Activated B cell treated with CpG ODN at 0.5 μM for 24 hours (primary cell): ENCODE data around the gene ESPL1. TPM values are rescaled to one million over a fixed set of nuclear protein-coding genes. Genes with fewer than 3 reads are reported as not detected.
A peak's percentile ranks its signal among the peaks of the same experiment; 100 is the strongest.

Experiments used
- ATAC-seq: fragments of 200-7000 bp; cut with Tn5 transposase; one replicate; pipeline ENCODE4 v1.10.0; 2021; ENCODE audit warnings: low read depth, mild to moderate bottlenecking, moderate library complexity
- CTCF ChIA-PET: fragments of 350-600 bp; sonication (Branson Sonifier 250); formaldehyde crosslinking; loops from one replicate; lab custom pipeline; 2021; ENCODE audit warnings: antibody characterized with exemption; lab: Charles Lee
- POLR2A ChIA-PET: fragments of 350-600 bp; sonication (Branson Sonifier 250); formaldehyde crosslinking; loops from one replicate; lab custom pipeline; 2021; ENCODE audit warnings: antibody characterized with exemption; lab: Charles Lee
- DNase-seq: peaks from one replicate; pipeline ENCODE4 v3.0.0; 2022
- H3K27ac Mint-ChIP-seq: one replicate; pipeline ENCODE4 v1.8.0; 2020; ENCODE audit warnings: mixed read lengths
- H3K27me3 Mint-ChIP-seq: one replicate; pipeline ENCODE4 v1.8.0; 2021; ENCODE audit warnings: mixed read lengths
- H3K36me3 Mint-ChIP-seq: one replicate; pipeline ENCODE4 v1.8.0; 2021; ENCODE audit warnings: low read depth, mixed read lengths
- H3K4me1 Mint-ChIP-seq: one replicate; pipeline ENCODE4 v1.8.0; 2021; ENCODE audit warnings: mixed read lengths
- H3K4me3 Mint-ChIP-seq: one replicate; pipeline ENCODE4 v1.8.0; 2020; ENCODE audit warnings: mild to moderate bottlenecking, mixed read lengths
- H3K9me3 Mint-ChIP-seq: one replicate; pipeline ENCODE4 v1.8.0; 2020; ENCODE audit warnings: mixed read lengths
- CTCF ChIP-seq: fragments of 200-600 bp; IDR thresholded peaks from one replicate; pipeline ENCODE4 v1.8.0; 2022; ENCODE audit warnings: antibody characterized with exemption, mild to moderate bottlenecking
- intact Hi-C: fragments of 100-400 bp; cut with micrococcal nuclease; formaldehyde crosslinking; loops from one replicate; pipeline ENCODE4 v1.15.1; 2024
- total RNA-seq: library from RNA; stranded (reverse); gene quantifications from 2 replicates; pipeline ENCODE4 v1.2.3, GENCODE V29; 2022

Gene ESPL1
- total RNA-seq, 1 donor from 2014 or later, result 8.2 TPM

- POLR2A ChIA-PET, result interaction anchor here (1.9 kb wide), 1 partner anchor 33 kb away, joined by 5 read pairs; the partner anchor contains the start of gene ESPL1
- no peak for TF ChIP-seq CTCF
- ATAC-seq (no peak), DNase-seq (no peak)
- no peak overlapping the region for H3K27ac Mint-ChIP-seq
- no peak overlapping the region for H3K4me3 Mint-ChIP-seq
- CTCF ChIA-PET, result interaction anchor here (1.4 kb wide), 1 partner anchor 21 kb away, joined by 3 read pairs; no protein-coding TSS in a partner anchor
- intact Hi-C loops, result no loop called here
- H3K36me3 Mint-ChIP-seq, result no peaks in the 10 kb centered on the region
- peaks cover 41% of the 10 kb centered on the region for H3K4me1 Mint-ChIP-seq
- H3K9me3 Mint-ChIP-seq, result no peaks in the 10 kb centered on the region
- peaks cover 2% of the 10 kb centered on the region for H3K27me3 Mint-ChIP-seq
Measured at GRCh38 chr12:53234271-53234914, 33.7 kb upstream of the ESPL1 start.

- POLR2A ChIA-PET, result interaction anchor here (0.7 to 1.9 kb wide), 2 partner anchors 24 to 32 kb away, joined by 3 to 5 read pairs; partner anchors contain the start of gene ESPL1
- Mint-ChIP-seq H3K4me1 (peaks cover 45% of the 10 kb centered on the region), H3K4me3 (no peak overlapping the region), H3K9me3 (no peaks in the 10 kb centered on the region), H3K36me3 (no peaks in the 10 kb centered on the region), H3K27me3 (peaks cover 2% of the 10 kb centered on the region), H3K27ac (no peak overlapping the region)
- no peak for TF ChIP-seq CTCF
- intact Hi-C loops, result no loop called here
- no peak for ATAC-seq
- CTCF ChIA-PET, result interaction anchor here (1.4 kb wide), 1 partner anchor 21 kb away, joined by 3 read pairs; no protein-coding TSS in a partner anchor
- DNase-seq, result no peak
Measured at GRCh38 chr12:53235164-53235563, 32.9 kb upstream of the ESPL1 start.

GRCh38 chr12:53235742-53236442 lies 32.2 kb upstream of the ESPL1 start:
- ChIA-PET POLR2A (interaction anchor here (0.7 to 1.4 kb wide), 5 partner anchors 14 to 45 kb away, joined by 3 to 4 read pairs (median 3); no protein-coding TSS in a partner anchor), CTCF (interaction anchor here (1.4 kb wide), 1 partner anchor 22 kb away, joined by 3 read pairs; no protein-coding TSS in a partner anchor)
- DNase-seq, result no peak
- Mint-ChIP-seq H3K36me3 (no peaks in the 10 kb centered on the region), H3K4me3 (no peak overlapping the region), H3K27ac (no peak overlapping the region), H3K27me3 (peaks cover 2% of the 10 kb centered on the region), H3K9me3 (no peaks in the 10 kb centered on the region), H3K4me1 (peaks cover 49% of the 10 kb centered on the region)
- no peak for ATAC-seq
- TF ChIP-seq CTCF, result no peak
- intact Hi-C loops, result no loop called here

GRCh38 chr12:53236443-53237111 lies 31.5 kb upstream of the ESPL1 start:
- peaks cover 48% of the 10 kb centered on the region for H3K4me1 Mint-ChIP-seq
- no peak for TF ChIP-seq CTCF
- ChIA-PET CTCF (no interaction called here), POLR2A (interaction anchor here (0.6 to 1.4 kb wide), 5 partner anchors 15 to 103 kb away, joined by 3 to 5 read pairs (median 4); no protein-coding TSS in a partner anchor)
- ATAC-seq (peak; percentile 42), DNase-seq (no peak)
- intact Hi-C loops, result no loop called here
- no peaks in the 10 kb centered on the region for H3K9me3 Mint-ChIP-seq
- peaks cover 2% of the 10 kb centered on the region for H3K27me3 Mint-ChIP-seq
- H3K4me3 Mint-ChIP-seq, result no peak overlapping the region
- no peak overlapping the region for H3K27ac Mint-ChIP-seq
- H3K36me3 Mint-ChIP-seq, result no peaks in the 10 kb centered on the region
